ENCODE data around the gene RASAL2.

GRCh38 chr1:178150610-178151009, 56.7 kb downstream of the RASAL2 start:
- TF ChIP-seq POLR2AphosphoS5 (IDR thresholded peaks at IDR 0.05; ENCODE audit: low read depth, low read length): no peak
- TF ChIP-seq POLR2A (IDR thresholded peaks at IDR 0.05; ENCODE audit: low read depth, low read length): no peak
- TF ChIP-seq TAF1 (IDR thresholded peaks at IDR 0.05; ENCODE audit: low read depth, low read length): no peak
- no peak for TF ChIP-seq POU2F2 (IDR thresholded peaks at IDR 0.05; ENCODE audit: low read depth, low read length)

Data from GM12891 (cell line).